ENCODE results near the gene ASTN1.

GRCh38 chr1:177033628-177034027 is 130.9 kb downstream of the ASTN1 start:
- TF ChIP-seq CTCF (IDR thresholded peaks at IDR 0.05; ENCODE audit: poor library complexity) = no peak
- TF ChIP-seq EZH2 (IDR thresholded peaks at IDR 0.05; ENCODE audit: borderline replicate concordance) = no peak
- no peak for TF ChIP-seq EZH2phosphoT487 (IDR thresholded peaks at IDR 0.05; ENCODE audit: low read depth, severe bottlenecking, unreplicated experiment)
